Keratinocyte (primary cell): ENCODE data around the gene LEO1. TPM values are rescaled to one million over a fixed set of nuclear protein-coding genes. Genes with fewer than 3 reads are reported as not detected.
A peak's percentile ranks its signal among the peaks of the same experiment; 100 is the strongest.

Experiments
- DNase-seq: peaks from one replicate; pipeline ENCODE4 v3.0.0-alpha.2; 2011; ENCODE audit warnings: low read depth, missing footprints, low spot score
- FAIRE-seq: peaks from 2 replicates; lab custom pipeline; 2011; peaks lifted over from hg19 to GRCh38; lab: Jason Lieb, UNC
- H2AFZ ChIP-seq: 2 replicates; pipeline ENCODE4 v1.6.0; 2012; ENCODE audit warnings: low read length, control low read depth, inconsistent platforms; ENCODE audit not compliant: control insufficient read depth
- H3K27ac ChIP-seq: 2 replicates; pipeline ENCODE4 v1.5.1; 2011; ENCODE audit warnings: low read length; ENCODE audit not compliant: control insufficient read depth, insufficient read depth
- H3K27me3 ChIP-seq: 3 replicates; pipeline ENCODE4 v1.6.0; 2011; ENCODE audit warnings: low read length; ENCODE audit not compliant: control insufficient read depth, insufficient read depth; ENCODE audit errors: extremely low read depth
- H3K36me3 ChIP-seq, 2 experiments: 2 replicates in 1 of 2; 3 replicates in 1 of 2; pipeline ENCODE4 v1.5.1; 2011; ENCODE audit warnings: low read length in 2 of 2, mild to moderate bottlenecking in 1 of 2; ENCODE audit not compliant: control insufficient read depth in 2 of 2, insufficient read depth in 2 of 2; ENCODE audit errors: extremely low read depth in 1 of 2
- H3K4me1 ChIP-seq: 3 replicates; pipeline ENCODE4 v1.5.1; 2011; ENCODE audit warnings: low read length; ENCODE audit not compliant: control insufficient read depth, insufficient read depth; ENCODE audit errors: extremely low read depth
- H3K4me2 ChIP-seq: 3 replicates; pipeline ENCODE4 v1.6.0; 2011; ENCODE audit warnings: low read depth, low read length; ENCODE audit not compliant: control insufficient read depth, insufficient read depth; ENCODE audit errors: extremely low read depth
- H3K4me3 ChIP-seq, 3 experiments: fragments of 200-600 bp in 1 of 3; sonication (generic) in 1 of 3; 2 replicates in 2 of 3; 3 replicates in 1 of 3; pipeline ENCODE4 v1.5.1; 2011 to 2016; ENCODE audit warnings: low read length in 3 of 3, mild to moderate bottlenecking in 3 of 3, control low read depth in 2 of 3, inconsistent platforms in 1 of 3, low read depth in 1 of 3, mixed read lengths in 1 of 3, mixed run types in 1 of 3, moderate library complexity in 1 of 3; ENCODE audit not compliant: control insufficient read depth in 2 of 3, insufficient read depth in 2 of 3; ENCODE audit errors: extremely low read depth in 1 of 3
- H3K79me2 ChIP-seq: 2 replicates; pipeline ENCODE4 v1.6.0; 2012; ENCODE audit warnings: low read length; ENCODE audit not compliant: control insufficient read depth, insufficient read depth
- H3K9ac ChIP-seq: 3 replicates; pipeline ENCODE4 v1.6.0; 2011; ENCODE audit warnings: low read length; ENCODE audit not compliant: control insufficient read depth, insufficient read depth; ENCODE audit errors: extremely low read depth
- H3K9me1 ChIP-seq: 3 replicates; pipeline ENCODE4 v1.6.0; 2011; ENCODE audit warnings: low read length; ENCODE audit not compliant: control insufficient read depth, insufficient read depth; ENCODE audit errors: extremely low read depth
- H3K9me3 ChIP-seq: 2 replicates; pipeline ENCODE4 v1.5.1; 2012; ENCODE audit warnings: low read depth, low read length; ENCODE audit not compliant: control insufficient read depth
- H4K20me1 ChIP-seq: 3 replicates; pipeline ENCODE4 v1.6.0; 2011; ENCODE audit warnings: low read length; ENCODE audit not compliant: control insufficient read depth, insufficient read depth; ENCODE audit errors: extremely low read depth
- CTCF ChIP-seq, 3 experiments: IDR thresholded peaks in 1 of 3; conservative IDR thresholded peaks in 1 of 3; optimal IDR thresholded peaks in 1 of 3; 2 replicates in 2 of 3; 3 replicates in 1 of 3; pipeline versions ENCODE3 to v1.5.1; 2011; ENCODE audit warnings: low read length in 3 of 3, mild to moderate bottlenecking in 3 of 3, moderate library complexity in 2 of 3, control low read depth in 1 of 3, inconsistent platforms in 1 of 3; ENCODE audit not compliant: insufficient read depth in 2 of 3; ENCODE audit errors: extremely low read depth in 1 of 3
- EZH2 ChIP-seq: IDR thresholded peaks from one replicate; pipeline ENCODE4 v1.6.1; 2012; ENCODE audit warnings: inconsistent platforms, mild to moderate bottlenecking, low read length, moderate library complexity
- dilution Hi-C: fragments of 300-500 bp; cut with MboI; formaldehyde crosslinking; loops from one replicate; pipeline ENCODE4 v1.7.0; 2020; ENCODE audit warnings: low sequenced_read_pairs; ENCODE audit not compliant: extremely low pct_ligation_motif_present
- polyA plus RNA-seq, 5 experiments: library from polyadenylated mRNA; depleted of rRNA in 3 of 5; stranded (reverse) in 3 of 5; stranded (forward) in 1 of 5; unstranded in 1 of 5; fragments of >200 nt; gene quantifications; 1 replicate in 1 of 5; 2 replicates in 3 of 5; 3 replicates in 1 of 5; pipeline versions ENCODE4 v1.2.1 to v1.2.3, GENCODE V29; 2011 to 2012; ENCODE audit warnings: missing spikeins in 2 of 5, low read depth in 1 of 5, low replicate concordance in 1 of 5

Gene LEO1
- polyA plus RNA-seq, 1 donor (not counting 4 experiments of a cell fraction or from before 2014, with no cell fraction given): 12.5 TPM

DNA sequence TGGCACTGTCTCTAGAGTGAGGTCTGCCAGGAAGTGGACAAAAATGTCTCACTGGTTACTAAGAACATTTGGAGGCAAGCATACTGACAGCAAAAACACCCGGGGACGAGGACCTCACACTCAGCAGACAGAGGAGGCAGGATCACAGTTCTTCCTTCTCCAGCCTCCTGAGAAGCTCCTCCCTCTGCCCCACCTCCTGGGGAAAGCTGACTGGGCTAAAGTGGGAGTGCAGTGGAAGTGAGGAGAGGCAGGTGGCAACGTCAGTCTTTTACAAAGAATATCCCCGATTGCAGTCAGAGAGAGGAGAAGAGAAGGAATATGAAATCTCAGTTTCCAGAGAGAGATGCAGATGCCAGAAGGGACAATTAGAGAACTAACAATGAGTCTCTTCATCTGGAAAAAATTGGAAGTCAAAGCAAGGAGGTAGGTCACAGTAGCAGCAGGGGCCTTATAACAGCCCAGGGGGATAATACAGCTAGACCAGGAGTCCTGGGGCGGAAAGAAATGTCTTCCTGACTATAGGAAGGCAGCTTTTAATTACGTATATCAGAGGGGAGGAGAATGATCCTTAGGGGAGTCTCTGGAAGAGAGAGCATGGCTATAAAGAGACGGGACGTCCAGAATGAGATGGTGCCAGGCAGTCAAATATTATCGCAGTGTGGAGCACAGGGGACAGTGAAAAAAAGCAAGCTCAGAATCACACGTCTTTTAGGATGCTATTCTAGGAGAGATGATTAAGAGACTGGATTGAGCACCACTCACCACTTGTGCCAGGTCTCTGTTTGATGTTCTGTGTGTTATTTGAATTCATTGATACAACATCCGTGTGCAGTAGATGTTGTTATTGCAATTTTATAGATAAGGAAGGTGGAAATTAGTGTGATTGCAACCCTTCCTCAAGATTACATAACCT, 47.2 kb downstream of the LEO1 start:
- no peak for TF ChIP-seq EZH2
- no peak for TF ChIP-seq CTCF (optimal IDR thresholded peaks at IDR 0.05 in 1 of 3, IDR thresholded peaks at IDR 0.05 in 1 of 3, conservative IDR thresholded peaks at IDR 0.05 in 1 of 3; ENCODE audit: extremely low read depth in 1 of 3, insufficient read depth in 2 of 3, low read length in 3 of 3)
- no peaks in the 10 kb centered on the region for H3K79me2 ChIP-seq
- H3K9me3 ChIP-seq: no peaks in the 10 kb centered on the region
- no peaks in the 10 kb centered on the region for H3K4me1 ChIP-seq
- H3K4me3 ChIP-seq: no peak overlapping the region
- H3K36me3 ChIP-seq: peaks cover 36 to 44% of the 10 kb centered on the region in 2 experiments
- no peaks in the 10 kb centered on the region for H3K27me3 ChIP-seq
- no peak overlapping the region for H3K9ac ChIP-seq
- no peak overlapping the region for H3K27ac ChIP-seq
- peaks cover 3% of the 10 kb centered on the region for H3K9me1 ChIP-seq
- H2AFZ ChIP-seq: no peak overlapping the region
- FAIRE-seq (no peak), DNase-seq (no peak)
- no peaks in the 10 kb centered on the region for H4K20me1 ChIP-seq
- H3K4me2 ChIP-seq: no peak overlapping the region
- dilution Hi-C loops: no loop called here

DNA sequence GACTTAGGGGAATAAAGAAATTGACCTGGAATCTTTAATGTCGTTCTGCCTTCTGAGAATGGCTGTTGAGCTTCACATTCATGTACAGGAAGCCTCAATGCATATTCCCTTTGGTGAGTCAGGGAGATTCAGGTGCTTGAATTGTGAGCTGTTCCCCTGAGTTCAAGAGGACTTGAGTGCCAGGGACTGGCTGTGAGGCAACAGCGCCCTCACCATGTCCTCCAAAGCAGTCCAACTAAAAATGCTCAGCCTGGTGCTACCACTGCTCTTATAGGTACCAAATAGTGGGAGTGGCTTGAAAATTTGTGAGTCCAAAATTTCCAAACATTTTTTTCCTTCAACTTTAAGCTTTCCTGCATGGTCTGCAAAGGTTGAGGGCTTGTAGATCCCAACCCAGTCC, 54.1 kb downstream of the LEO1 start:
- no peaks in the 10 kb centered on the region for H3K9me3 ChIP-seq
- H3K36me3 ChIP-seq: peaks cover 33 to 35% of the 10 kb centered on the region in 2 experiments
- no peak overlapping the region for H3K27ac ChIP-seq
- dilution Hi-C loops: no loop called here
- H4K20me1 ChIP-seq: no peaks in the 10 kb centered on the region
- no peak for FAIRE-seq
- H3K9ac ChIP-seq: no peak overlapping the region
- no peak overlapping the region for H3K4me2 ChIP-seq
- H3K27me3 ChIP-seq: no peaks in the 10 kb centered on the region
- no peak overlapping the region for H3K4me3 ChIP-seq
- TF ChIP-seq CTCF (optimal IDR thresholded peaks at IDR 0.05 in 1 of 3, IDR thresholded peaks at IDR 0.05 in 1 of 3, conservative IDR thresholded peaks at IDR 0.05 in 1 of 3; ENCODE audit: extremely low read depth in 1 of 3, insufficient read depth in 2 of 3, low read length in 3 of 3): peak; percentile 33 to 65 (median 45)
- TF ChIP-seq EZH2: no peak
- no peak for DNase-seq
- H3K79me2 ChIP-seq: peaks cover 2% of the 10 kb centered on the region
- no peaks in the 10 kb centered on the region for H3K4me1 ChIP-seq
- peaks cover 3% of the 10 kb centered on the region for H3K9me1 ChIP-seq
- H2AFZ ChIP-seq: no peak overlapping the region
